H1 (cell line): ENCODE data around the gene CACNA1B. TPM values are rescaled to one million over a fixed set of nuclear protein-coding genes. Genes with fewer than 3 reads are reported as not detected.

Source experiments
- CTCF ChIA-PET: fragments of 300-600 bp; sonication (Branson Sonifier 250); formaldehyde crosslinking; loops from one replicate; lab custom pipeline; 2021; ENCODE audit not compliant: partially characterized antibody; lab: Charles Lee
- POLR2A ChIA-PET: fragments of 300-600 bp; sonication (Branson Sonifier 250); formaldehyde crosslinking; loops from one replicate; lab custom pipeline; 2021; ENCODE audit warnings: inconsistent platforms; ENCODE audit not compliant: partially characterized antibody; lab: Charles Lee
- DNase-seq, 2 experiments: peaks; one replicate each; pipeline versions ENCODE4 v3.0.0 to v3.0.0-alpha.2; 2010 to 2022; ENCODE audit warnings: low spot score in 2 of 2, low read depth in 1 of 2, mixed read lengths in 1 of 2
- FAIRE-seq: peaks from 2 replicates; lab custom pipeline; 2011; peaks lifted over from hg19 to GRCh38; lab: Jason Lieb, UNC
- H2AFZ ChIP-seq: 2 replicates; pipeline ENCODE4 v1.8.1; 2012; ENCODE audit warnings: low read length, inconsistent platforms
- H2AK5ac ChIP-seq: 2 replicates; pipeline ENCODE4 v1.6.1; 2013; ENCODE audit warnings: low read depth, low read length
- H2BK120ac ChIP-seq: replicated peaks from 2 replicates; pipeline ENCODE3; 2013; ENCODE audit warnings: low read depth, low read length, inconsistent platforms
- H2BK12ac ChIP-seq: 2 replicates; pipeline ENCODE4 v1.6.1; 2013; ENCODE audit warnings: low read depth, low read length
- H2BK15ac ChIP-seq: 2 replicates; pipeline ENCODE4 v1.6.1; 2013; ENCODE audit warnings: low read length
- H2BK20ac ChIP-seq: 2 replicates; pipeline ENCODE4 v1.6.1; 2013; ENCODE audit warnings: low read length
- H2BK5ac ChIP-seq: 2 replicates; pipeline ENCODE4 v1.6.1; 2013; ENCODE audit warnings: low read depth, low read length
- H3K14ac ChIP-seq: 2 replicates; pipeline ENCODE4 v1.6.1; 2013; ENCODE audit warnings: inconsistent platforms; ENCODE audit not compliant: insufficient read length
- H3K18ac ChIP-seq: 2 replicates; pipeline ENCODE4 v1.6.1; 2013; ENCODE audit warnings: low read length; ENCODE audit errors: extremely low read depth
- H3K23ac ChIP-seq: 2 replicates; pipeline ENCODE4 v1.6.1; 2013; ENCODE audit warnings: inconsistent platforms; ENCODE audit not compliant: insufficient read length
- H3K23me2 ChIP-seq: 2 replicates; pipeline ENCODE4 v1.6.1; 2013; ENCODE audit warnings: low read depth, low read length
- H3K27ac ChIP-seq: 2 replicates; pipeline ENCODE4 v1.6.1; 2011; ENCODE audit warnings: low read depth, low read length, inconsistent platforms
- H3K27me3 ChIP-seq, 4 experiments: replicated peaks in 1 of 4; 1 replicate in 1 of 4; 2 replicates in 3 of 4; pipeline versions ENCODE4 v1.6.1 to v1.8.1; 2011 to 2013; ENCODE audit warnings: low read length in 3 of 4, mild to moderate bottlenecking in 3 of 4, inconsistent platforms in 2 of 4, mixed read lengths in 2 of 4, moderate library complexity in 1 of 4; ENCODE audit not compliant: control insufficient read depth in 3 of 4, insufficient read depth in 3 of 4; ENCODE audit errors: extremely low read depth in 1 of 4
- H3K36me3 ChIP-seq, 4 experiments: 2 replicates each; pipeline versions ENCODE4 v1.6.1 to v1.8.1; 2011 to 2013; ENCODE audit warnings: mild to moderate bottlenecking in 4 of 4, low read length in 3 of 4, moderate library complexity in 2 of 4, control low read depth in 1 of 4, inconsistent platforms in 1 of 4; ENCODE audit not compliant: insufficient read depth in 4 of 4, control insufficient read depth in 2 of 4
- H3K4ac ChIP-seq: replicated peaks from 2 replicates; pipeline ENCODE3; 2013; ENCODE audit warnings: low read length, low read depth, mixed read lengths, inconsistent platforms; ENCODE audit not compliant: insufficient read length
- H3K4me1 ChIP-seq, 4 experiments: replicated peaks in 1 of 4; 1 replicate in 1 of 4; 2 replicates in 3 of 4; pipeline versions ENCODE4 v1.6.1 to v1.8.1; 2011 to 2013; ENCODE audit warnings: low read length in 3 of 4, inconsistent platforms in 2 of 4, mixed read lengths in 1 of 4; ENCODE audit not compliant: insufficient read depth in 4 of 4, control insufficient read depth in 3 of 4
- H3K4me2 ChIP-seq, 2 experiments: 2 replicates each; pipeline versions ENCODE4 v1.6.1 to v1.8.1; 2011 to 2013; ENCODE audit warnings: low read depth in 2 of 2, low read length in 2 of 2, control low read depth in 1 of 2, inconsistent platforms in 1 of 2, mild to moderate bottlenecking in 1 of 2; ENCODE audit not compliant: insufficient read depth in 1 of 2
- H3K4me3 ChIP-seq, 4 experiments: fragments of 200-600, 300-600 bp in 1 of 4; sonication (generic), shearing (Covaris generic), sonication (Bioruptor Twin) in 1 of 4; 2 replicates each; pipeline versions ENCODE4 v1.5.1 to v1.8.1; 2011 to 2016; ENCODE audit warnings: low read length in 4 of 4, low read depth in 3 of 4, control low read depth in 2 of 4, inconsistent platforms in 2 of 4, mild to moderate bottlenecking in 2 of 4, mixed read lengths in 1 of 4, moderate library complexity in 1 of 4; ENCODE audit not compliant: insufficient read depth in 2 of 4; ENCODE audit errors: extremely low read depth in 1 of 4
- H3K56ac ChIP-seq: replicated peaks from 2 replicates; pipeline ENCODE3; 2013; ENCODE audit warnings: low read depth, mild to moderate bottlenecking, mixed read lengths, low read length, inconsistent platforms; ENCODE audit not compliant: insufficient read length
- H3K79me1 ChIP-seq: 2 replicates; pipeline ENCODE4 v1.6.1; 2013; ENCODE audit warnings: low read depth, low read length, control low read depth
- H3K79me2 ChIP-seq, 2 experiments: 2 replicates each; pipeline versions ENCODE4 v1.6.1 to v1.8.1; 2012 to 2013; ENCODE audit warnings: low read length in 2 of 2, mild to moderate bottlenecking in 2 of 2, inconsistent platforms in 1 of 2; ENCODE audit not compliant: insufficient read depth in 2 of 2, control insufficient read depth in 1 of 2
- H3K9ac ChIP-seq, 4 experiments: replicated peaks in 1 of 4; 1 replicate in 1 of 4; 2 replicates in 3 of 4; pipeline versions ENCODE4 v1.6.1 to v1.8.1; 2011 to 2013; ENCODE audit warnings: low read depth in 3 of 4, low read length in 3 of 4, control low read depth in 2 of 4, mild to moderate bottlenecking in 2 of 4, moderate library complexity in 2 of 4, inconsistent platforms in 1 of 4; ENCODE audit errors: extremely low read depth in 1 of 4
- H3K9me3 ChIP-seq, 2 experiments: 2 replicates each; pipeline versions ENCODE4 v1.6.1 to v1.8.1; 2012 to 2013; ENCODE audit warnings: mild to moderate bottlenecking in 2 of 2, moderate library complexity in 2 of 2, control low read depth in 1 of 2, inconsistent platforms in 1 of 2, low read depth in 1 of 2, low read length in 1 of 2, mixed read lengths in 1 of 2; ENCODE audit not compliant: insufficient read depth in 2 of 2
- H4K20me1 ChIP-seq, 2 experiments: replicated peaks in 1 of 2; 2 replicates each; pipeline versions ENCODE3 to v1.8.1; 2011 to 2013; ENCODE audit warnings: inconsistent platforms in 2 of 2, low read length in 2 of 2, mild to moderate bottlenecking in 1 of 2; ENCODE audit not compliant: insufficient read depth in 2 of 2, control insufficient read depth in 1 of 2
- H4K5ac ChIP-seq: 2 replicates; pipeline ENCODE4 v1.6.1; 2013; ENCODE audit warnings: low read length, low read depth, mixed read lengths, inconsistent platforms; ENCODE audit not compliant: insufficient read length
- H4K8ac ChIP-seq: 2 replicates; pipeline ENCODE4 v1.8.0; 2013; ENCODE audit warnings: mild to moderate bottlenecking, moderate library complexity, low read length, inconsistent platforms; ENCODE audit not compliant: insufficient read depth; ENCODE audit errors: extremely low read depth
- H4K91ac ChIP-seq: replicated peaks from 2 replicates; pipeline ENCODE3; 2013; ENCODE audit warnings: low read length, mixed read lengths, inconsistent platforms; ENCODE audit not compliant: insufficient read length
- BACH1 ChIP-seq: IDR thresholded peaks from 2 replicates; pipeline ENCODE4 v1.6.1; 2012; ENCODE audit warnings: low read length, improper control_type of control experiment
- CHD1 ChIP-seq: IDR thresholded peaks from 2 replicates; pipeline ENCODE4 v1.6.1; 2012; ENCODE audit warnings: low read depth, low read length, improper control_type of control experiment
- CREB1 ChIP-seq: IDR thresholded peaks from 2 replicates; pipeline ENCODE4 v1.6.1; 2012; ENCODE audit warnings: inconsistent platforms
- CTBP2 ChIP-seq: IDR thresholded peaks from 2 replicates; pipeline ENCODE4 v1.7.0; 2011; ENCODE audit warnings: borderline replicate concordance, mild to moderate bottlenecking, moderate library complexity, mixed read lengths, low read length; ENCODE audit not compliant: insufficient read depth, insufficient read length
- EP300 ChIP-seq, 2 experiments: IDR thresholded peaks; 1 replicate in 1 of 2; 2 replicates in 1 of 2; pipeline ENCODE4 v1.6.1; 2011 to 2012; ENCODE audit warnings: low read depth in 2 of 2, low read length in 2 of 2, mild to moderate bottlenecking in 2 of 2, borderline replicate concordance in 1 of 2, inconsistent platforms in 1 of 2, moderate library complexity in 1 of 2
- POU5F1 ChIP-seq: IDR thresholded peaks from 2 replicates; pipeline ENCODE4 v1.6.1; 2011; ENCODE audit warnings: low read depth, mild to moderate bottlenecking, low read length, moderate library complexity
- RBBP5 ChIP-seq: IDR thresholded peaks from 2 replicates; pipeline ENCODE4 v1.7.1; 2012; ENCODE audit warnings: low read depth, mild to moderate bottlenecking, inconsistent platforms, low read length, moderate library complexity, borderline replicate concordance
- SP2 ChIP-seq: IDR thresholded peaks from 2 replicates; pipeline ENCODE4 v1.6.1; 2012; ENCODE audit warnings: mild to moderate bottlenecking, low read length, inconsistent platforms
- TAF7 ChIP-seq: optimal IDR thresholded peaks from 2 replicates; pipeline ENCODE3; 2011; ENCODE audit warnings: low read depth, mild to moderate bottlenecking, inconsistent platforms, low read length, moderate library complexity, borderline replicate concordance
- TBP ChIP-seq: IDR thresholded peaks from 2 replicates; pipeline ENCODE4 v1.6.1; 2011; ENCODE audit warnings: low read depth, low read length, improper control_type of control experiment
- WGBS, 2 experiments: shearing (Covaris generic) in 1 of 2; methylation state at CpG; one replicate each; pipeline versions ENCODE4 v1.1.6 to v1.1.7; 2013 to 2015; ENCODE audit warnings: low lambda C conversion rate in 2 of 2, mixed read lengths in 2 of 2, inconsistent platforms in 1 of 2, low coverage in 1 of 2, missing lambda C conversion rate in 1 of 2; ENCODE audit not compliant: insufficient replicate concordance in 2 of 2, insufficient coverage in 1 of 2, insufficient read length in 1 of 2; ENCODE audit errors: extremely low coverage in 1 of 2, missing lambda C conversion rate in 1 of 2; 5-methylcytosine and 5-hydroxymethylcytosine counted together
- polyA plus RNA-seq, 7 experiments: library from polyadenylated mRNA; depleted of rRNA in 3 of 7; stranded (reverse) in 5 of 7; unstranded in 2 of 7; fragments of >200 nt in 5 of 7; fragments of 200-250 nt in 2 of 7; gene quantifications; 1 replicate in 5 of 7; 2 replicates in 1 of 7; 4 replicates in 1 of 7; pipeline versions ENCODE4 v1.2.1 to v1.2.3, GENCODE V29; 2011 to 2013; ENCODE audit warnings: missing spikeins in 2 of 7, mixed read lengths in 2 of 7
- total RNA-seq: library from RNA; stranded (reverse); fragmentation: NEBNext Ultra II Directional; extraction: Animal tissue kit (Norgen Biotek cat#: 25700); gene quantifications from 2 replicates; pipeline ENCODE4 v1.2.1, GENCODE V29; 2021
- TF ChIP-seq, protein P1 (sequence below): IDR thresholded peaks from 2 replicates; pipeline ENCODE4 v1.6.1; 2012; ENCODE audit warnings: low read length, inconsistent platforms

Gene CACNA1B
- total and polyA plus RNA-seq, 2 of the 8 experiments (the other 6 are each of a cell fraction or from before 2014, with no cell fraction given): 1.5 to 5.7 TPM

DNA sequence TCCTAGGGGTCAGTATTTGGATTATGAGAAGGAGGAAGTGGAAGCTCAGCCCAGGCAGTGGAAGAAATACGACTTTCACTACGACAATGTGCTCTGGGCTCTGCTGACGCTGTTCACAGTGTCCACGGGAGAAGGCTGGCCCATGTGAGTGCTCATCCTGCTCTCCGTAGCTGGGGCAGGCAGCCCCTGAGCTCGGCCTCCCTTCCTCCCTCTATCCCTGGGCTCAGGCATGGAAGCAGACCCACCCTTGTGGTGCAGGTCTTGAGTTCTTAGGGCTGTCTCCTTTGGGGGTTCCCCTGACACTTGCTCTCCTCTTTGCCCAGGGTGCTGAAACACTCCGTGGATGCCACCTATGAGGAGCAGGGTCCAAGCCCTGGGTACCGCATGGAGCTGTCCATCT, 180.1 kb downstream of the CACNA1B start:
- Histone ChIP-seq H2BK15ac (no peak overlapping the region), H3K36me3 (peaks cover 0 to 14% (median 2%) of the 10 kb centered on the region in 4 experiments; a peak in 3 of 8 replicates), H4K20me1 (peaks cover 0 to 2% of the 10 kb centered on the region in 2 experiments), H2BK12ac (no peak overlapping the region), H3K23me2 (no peaks in the 10 kb centered on the region), H3K23ac (no peak overlapping the region), H3K27ac (no peak overlapping the region), H3K56ac (no peak overlapping the region), H3K79me2 (no peaks in the 10 kb centered on the region), H3K4me3 (no peak overlapping the region), H3K4me2 (no peak overlapping the region), H3K18ac (no peak overlapping the region), H2BK5ac (no peak overlapping the region), H2BK20ac (no peak overlapping the region), H2BK120ac (no peak overlapping the region), H3K14ac (no peak overlapping the region), H4K91ac (no peak overlapping the region), H3K9ac (no peak overlapping the region), H4K8ac (no peak overlapping the region), H3K27me3 (no peaks in the 10 kb centered on the region), H3K4ac (no peak overlapping the region), H3K79me1 (no peaks in the 10 kb centered on the region), H2AK5ac (no peak overlapping the region), H3K4me1 (peaks cover 0 to 2% (median 0%) of the 10 kb centered on the region in 4 experiments; a peak in 2 of 7 replicates), H2AFZ (no peak overlapping the region), H3K9me3 (peaks cover 27 to 70% of the 10 kb centered on the region in 2 experiments), H4K5ac (no peak overlapping the region)
- POLR2A ChIA-PET: no interaction called here
- DNase-seq: no peak
- WGBS, 2 experiments: 78% methylated on average over 8 of the region's 8 CpGs; no CpG with 5 or more reads in 1 of the 2 experiments
- CTCF ChIA-PET: interaction anchor here (1.4 kb wide), 1 partner anchor 44 kb away, joined by 3 read pairs; no protein-coding TSS in a partner anchor
- FAIRE-seq: no peak
- no peak for TF ChIP-seq TAF7
- no peak for TF ChIP-seq POU5F1
- no peak for TF ChIP-seq BACH1
- no peak for TF ChIP-seq RBBP5
- TF ChIP-seq TBP: no peak
- TF ChIP-seq, protein P1, sequence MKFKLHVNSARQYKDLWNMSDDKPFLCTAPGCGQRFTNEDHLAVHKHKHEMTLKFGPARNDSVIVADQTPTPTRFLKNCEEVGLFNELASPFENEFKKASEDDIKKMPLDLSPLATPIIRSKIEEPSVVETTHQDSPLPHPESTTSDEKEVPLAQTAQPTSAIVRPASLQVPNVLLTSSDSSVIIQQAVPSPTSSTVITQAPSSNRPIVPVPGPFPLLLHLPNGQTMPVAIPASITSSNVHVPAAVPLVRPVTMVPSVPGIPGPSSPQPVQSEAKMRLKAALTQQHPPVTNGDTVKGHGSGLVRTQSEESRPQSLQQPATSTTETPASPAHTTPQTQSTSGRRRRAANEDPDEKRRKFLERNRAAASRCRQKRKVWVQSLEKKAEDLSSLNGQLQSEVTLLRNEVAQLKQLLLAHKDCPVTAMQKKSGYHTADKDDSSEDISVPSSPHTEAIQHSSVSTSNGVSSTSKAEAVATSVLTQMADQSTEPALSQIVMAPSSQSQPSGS: no peak
- TF ChIP-seq CTBP2: no peak
- no peak for TF ChIP-seq CREB1
- TF ChIP-seq EP300 (IDR thresholded peaks at IDR 0.05; ENCODE audit: borderline replicate concordance in 1 of 2, low read depth in 2 of 2, low read length in 2 of 2): no peak
- no peak for TF ChIP-seq CHD1
- no peak for TF ChIP-seq SP2
